HG03460 (cell line): ENCODE measurements around the gene PTPRN2.
"Not testable (repeated sequence)": the region's sequence is repeated elsewhere in the genome, so short reads cannot be mapped to it uniquely, and the experiment has no call there.

Experiments
- ATAC-seq: cut with Tn5 transposase; IDR thresholded peaks from one replicate; pipeline ENCODE4 v1.9.1; 2021; ENCODE audit not compliant: unreplicated experiment

PTPRN2 gene

GRCh38 chr7:157994319-157994718 is 593.3 kb downstream of the PTPRN2 start:
- ATAC-seq: no peak

- no peak for ATAC-seq
These were observed 594.1 kb downstream of the PTPRN2 start for GRCh38 chr7:157993406-157994105.

GRCh38 chr7:157992511-157993160 is 595.0 kb downstream of the PTPRN2 start:
- no peak for ATAC-seq

GRCh38 chr7:157991761-157992160 is 595.9 kb downstream of the PTPRN2 start:
- no peak for ATAC-seq

GRCh38 chr7:157991351-157991750 is 596.3 kb downstream of the PTPRN2 start:
- ATAC-seq: no peak

GRCh38 chr7:157990881-157991250 is 596.8 kb downstream of the PTPRN2 start:
- no peak for ATAC-seq

- no peak for ATAC-seq
These were observed 597.3 kb downstream of the PTPRN2 start for GRCh38 chr7:157990226-157990880.

GRCh38 chr7:157989589-157989988 is 598.0 kb downstream of the PTPRN2 start:
- ATAC-seq: no peak

- ATAC-seq: no peak
These were observed 599.7 kb downstream of the PTPRN2 start for GRCh38 chr7:157987906-157988305.

- no peak for ATAC-seq
These were observed 601.6 kb downstream of the PTPRN2 start for GRCh38 chr7:157986051-157986450.

- no peak for ATAC-seq
These were observed 602.0 kb downstream of the PTPRN2 start for GRCh38 chr7:157985636-157986035.

- no peak for ATAC-seq
These were observed 603.0 kb downstream of the PTPRN2 start for GRCh38 chr7:157984423-157985163.

GRCh38 chr7:157983502-157984422 is 603.9 kb downstream of the PTPRN2 start:
- no peak for ATAC-seq

GRCh38 chr7:157981778-157982177 is 605.8 kb downstream of the PTPRN2 start:
- no peak for ATAC-seq

- ATAC-seq: no peak
These were observed 606.8 kb downstream of the PTPRN2 start for GRCh38 chr7:157980774-157981173.

GRCh38 chr7:157980341-157980731 is 607.3 kb downstream of the PTPRN2 start:
- not testable (repeated sequence) for ATAC-seq

GRCh38 chr7:157979636-157980340 is 607.8 kb downstream of the PTPRN2 start:
- no peak for ATAC-seq

GRCh38 chr7:157978766-157979165 is 608.9 kb downstream of the PTPRN2 start:
- no peak for ATAC-seq

GRCh38 chr7:157977717-157978496 is 609.7 kb downstream of the PTPRN2 start:
- no peak for ATAC-seq
